BLaER1 treated with 17β-estradiol and CSF1 and Interleukin-3, amounts not matched to agents 10 nM and 100 nM (cell line): ENCODE data around the gene CAPN2.
"Not testable (repeated sequence)": the region's sequence is repeated elsewhere in the genome, so short reads cannot be mapped to it uniquely, and the experiment has no call there.

Source experiments
- H3K27ac ChIP-seq, 11 experiments: shearing (Covaris generic); formaldehyde crosslinking; 2 replicates each; pipeline ENCODE4 v1.8.1; 2022
- H3K27me3 ChIP-seq, 11 experiments: shearing (Covaris generic); formaldehyde crosslinking; 2 replicates each; pipeline ENCODE4 v1.8.1; 2022
- H3K36me3 ChIP-seq, 11 experiments: shearing (Covaris generic); formaldehyde crosslinking; 2 replicates each; pipeline ENCODE4 v1.8.1; 2022
- H3K4me1 ChIP-seq, 10 experiments: shearing (Covaris generic); formaldehyde crosslinking; 2 replicates each; pipeline ENCODE4 v1.8.1; 2022
- H3K4me2 ChIP-seq, 11 experiments: shearing (Covaris generic); formaldehyde crosslinking; 2 replicates each; pipeline ENCODE4 v1.8.1; 2022
- H3K4me3 ChIP-seq, 10 experiments: shearing (Covaris generic); formaldehyde crosslinking; 2 replicates each; pipeline ENCODE4 v1.8.1; 2022
- H3K9ac ChIP-seq, 11 experiments: shearing (Covaris generic); formaldehyde crosslinking; 2 replicates each; pipeline ENCODE4 v1.8.1; 2022
- H3K9me3 ChIP-seq, 11 experiments: shearing (Covaris generic); formaldehyde crosslinking; replicated peaks in 1 of 11; 2 replicates each; pipeline ENCODE4 v1.8.1; 2022
- H4K20me1 ChIP-seq, 11 experiments: shearing (Covaris generic); formaldehyde crosslinking; 2 replicates each; pipeline ENCODE4 v1.8.1; 2022
- Cebpa-rat ChIP-seq, 11 experiments: shearing (Covaris generic); IDR thresholded peaks; 2 replicates each; pipeline ENCODE4 v1.8.1; 2022

CAPN2 gene

GRCh38 chr1:223792046-223792445, 79.7 kb downstream of the CAPN2 start:
- no peak for TF ChIP-seq Cebpa-rat (IDR thresholded peaks at IDR 0.05)
- H3K4me1 ChIP-seq = peaks cover 0 to 18% (median 5%) of the 10 kb centered on the region in 10 experiments; a peak in 12 of 20 replicates
- no peak overlapping the region for H3K4me3 ChIP-seq
- no peak overlapping the region for H3K4me2 ChIP-seq
- H3K27ac ChIP-seq = no peak overlapping the region
- H4K20me1 ChIP-seq = peaks cover 0 to 58% (median 6%) of the 10 kb centered on the region in 11 experiments; a peak in 10 of 22 replicates
- H3K9ac ChIP-seq = no peak overlapping the region
- H3K36me3 ChIP-seq = peaks cover 84 to 100% (median 96%) of the 10 kb centered on the region in 11 experiments
- H3K9me3 ChIP-seq = no peaks in the 10 kb centered on the region
- H3K27me3 ChIP-seq = no peaks in the 10 kb centered on the region

DNA sequence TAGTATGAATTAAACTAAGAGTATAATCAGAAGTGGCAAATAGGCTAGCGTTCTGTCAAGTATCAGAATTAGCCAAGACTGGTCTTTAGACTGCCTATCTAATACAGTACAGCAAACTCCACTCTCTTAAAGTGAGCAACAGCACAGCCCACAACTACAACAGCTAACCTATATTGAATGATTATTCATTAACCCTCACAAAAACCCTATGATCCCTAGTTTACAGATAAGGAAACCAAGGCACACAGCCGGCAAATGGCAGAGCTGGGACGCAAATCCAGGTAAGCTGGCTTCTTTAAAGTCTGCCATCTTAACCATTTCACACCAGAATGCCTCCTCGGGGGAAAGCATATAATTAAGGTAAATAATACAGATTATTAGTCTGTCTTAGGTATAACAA, 81.4 kb downstream of the CAPN2 start:
- Histone ChIP-seq H3K4me3 (no peak overlapping the region), H3K27ac (no peak overlapping the region), H4K20me1 (peaks cover 0 to 56% (median 11%) of the 10 kb centered on the region in 11 experiments; a peak in 11 of 22 replicates), H3K4me2 (no peak overlapping the region), H3K36me3 (peaks cover 84 to 100% (median 96%) of the 10 kb centered on the region in 11 experiments), H3K27me3 (no peaks in the 10 kb centered on the region), H3K9me3 (no peaks in the 10 kb centered on the region), H3K4me1 (peaks cover 0 to 18% (median 5%) of the 10 kb centered on the region in 10 experiments; a peak in 12 of 20 replicates), H3K9ac (no peak overlapping the region)
- TF ChIP-seq Cebpa-rat (IDR thresholded peaks at IDR 0.05) = no peak

DNA sequence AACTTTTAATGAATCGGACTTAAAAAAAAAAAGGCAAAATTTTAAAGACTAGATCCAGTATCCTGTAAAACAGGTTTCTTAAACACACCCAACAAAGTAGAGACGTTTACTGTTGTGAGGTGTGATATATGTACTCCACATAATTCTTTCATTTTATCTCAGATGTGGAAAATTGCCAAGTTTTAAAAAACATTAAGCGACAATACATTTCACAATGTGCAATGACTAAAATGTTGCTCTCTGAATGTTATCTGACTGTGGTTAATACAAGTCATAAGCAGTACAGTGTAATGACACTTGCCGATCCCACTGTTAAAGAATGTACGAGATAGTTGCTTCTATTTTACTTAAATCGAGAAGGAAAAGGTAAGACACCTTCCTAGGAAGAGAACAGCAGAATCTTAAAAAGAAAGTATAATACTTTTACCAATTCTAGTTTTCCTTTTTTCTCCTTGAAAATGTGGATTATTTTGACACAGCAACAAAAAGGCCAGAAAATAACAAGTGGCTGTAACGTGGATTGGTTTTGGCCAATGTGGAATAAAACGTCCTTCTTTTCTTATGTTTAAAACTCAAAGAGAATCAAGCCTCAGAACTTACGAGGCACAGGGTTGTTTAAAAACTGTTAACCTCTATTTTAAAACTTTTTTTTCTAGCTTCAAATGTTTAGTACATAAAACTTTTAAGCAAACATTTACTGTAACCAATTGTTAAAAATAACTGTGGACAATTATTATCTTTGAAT, 82.0 kb downstream of the CAPN2 start:
- H3K36me3 ChIP-seq = peaks cover 84 to 100% (median 96%) of the 10 kb centered on the region in 11 experiments
- no peak overlapping the region for H3K27ac ChIP-seq
- no peak for TF ChIP-seq Cebpa-rat (IDR thresholded peaks at IDR 0.05)

DNA sequence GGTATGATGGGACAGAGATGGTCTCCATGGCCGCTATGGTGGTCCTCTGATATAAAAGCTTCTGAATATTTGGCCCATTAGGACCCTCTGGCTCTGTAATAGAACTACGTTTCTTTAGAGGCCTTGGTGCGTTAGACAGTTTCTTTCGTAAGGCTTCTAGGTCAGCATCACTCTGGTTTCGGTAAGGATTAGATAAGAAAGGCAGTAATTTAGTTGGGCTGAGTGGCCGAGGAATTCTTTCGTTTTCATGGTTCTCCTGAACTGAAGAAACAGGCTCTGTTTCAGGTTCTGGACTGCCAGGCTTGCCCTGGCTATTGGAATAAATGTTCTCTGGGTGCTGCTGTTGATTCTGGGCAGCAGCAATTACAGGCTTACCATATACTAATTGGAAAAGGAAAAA, 83.9 kb downstream of the CAPN2 start:
- Histone ChIP-seq H3K9me3 (no peaks in the 10 kb centered on the region), H3K36me3 (peaks cover 87 to 100% (median 96%) of the 10 kb centered on the region in 11 experiments), H3K4me3 (no peak overlapping the region), H3K9ac (no peak overlapping the region), H3K27ac (no peak overlapping the region), H3K4me2 (no peak overlapping the region), H3K27me3 (no peaks in the 10 kb centered on the region), H4K20me1 (peaks cover 0 to 63% (median 11%) of the 10 kb centered on the region in 11 experiments; a peak in 11 of 22 replicates), H3K4me1 (peaks cover 0 to 18% (median 5%) of the 10 kb centered on the region in 10 experiments; a peak in 12 of 20 replicates)
- no peak for TF ChIP-seq Cebpa-rat (IDR thresholded peaks at IDR 0.05)

More for the DNA sequence above, 82.0 kb downstream of the CAPN2 start:
- no peaks in the 10 kb centered on the region for H3K27me3 ChIP-seq
- no peak overlapping the region for H3K4me2 ChIP-seq
- no peaks in the 10 kb centered on the region for H3K9me3 ChIP-seq
- no peak overlapping the region for H3K9ac ChIP-seq
- H3K4me3 ChIP-seq = no peak overlapping the region
- peaks cover 0 to 18% (median 5%) of the 10 kb centered on the region in 10 experiments; a peak in 12 of 20 replicates for H3K4me1 ChIP-seq
- peaks cover 0 to 55% (median 11%) of the 10 kb centered on the region in 11 experiments; a peak in 11 of 22 replicates for H4K20me1 ChIP-seq

DNA sequence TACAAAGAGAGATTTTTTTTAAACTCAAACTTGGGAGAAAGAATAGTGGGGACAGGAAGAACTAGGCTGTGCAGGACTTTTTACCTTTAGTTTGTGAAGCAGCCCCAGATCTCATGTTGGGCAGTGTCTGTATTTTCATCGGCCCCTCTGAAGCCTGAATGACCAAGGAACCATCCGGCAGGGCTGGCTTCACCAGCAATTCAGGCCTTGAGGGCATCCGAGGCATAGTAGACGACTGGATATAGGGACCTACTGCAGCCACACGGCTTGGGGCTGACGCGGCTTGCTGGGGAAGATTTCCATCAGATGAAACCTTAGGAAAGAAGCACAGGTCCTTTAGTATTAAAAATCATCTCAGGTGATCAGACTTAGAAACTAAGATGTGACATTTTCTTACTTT, 89.7 kb downstream of the CAPN2 start:
- Histone ChIP-seq H3K9me3 (no peaks in the 10 kb centered on the region), H3K36me3 (peaks cover 97 to 100% (median 100%) of the 10 kb centered on the region in 11 experiments), H4K20me1 (peaks cover 0 to 26% (median 3%) of the 10 kb centered on the region in 11 experiments; a peak in 2 of 22 replicates), H3K9ac (no peak overlapping the region), H3K27ac (no peak overlapping the region), H3K4me2 (no peak overlapping the region), H3K27me3 (no peaks in the 10 kb centered on the region), H3K4me3 (no peak overlapping the region), H3K4me1 (no peaks in the 10 kb centered on the region)
- TF ChIP-seq Cebpa-rat (IDR thresholded peaks at IDR 0.05) = no peak

- no peaks in the 10 kb centered on the region for H3K27me3 ChIP-seq
- H3K4me2 ChIP-seq = no peak overlapping the region
- H3K4me3 ChIP-seq = no peak overlapping the region
- H4K20me1 ChIP-seq = peaks cover 0 to 26% (median 3%) of the 10 kb centered on the region in 11 experiments; a peak in 3 of 22 replicates
- H3K4me1 ChIP-seq = no peaks in the 10 kb centered on the region
- H3K27ac ChIP-seq = no peak overlapping the region
- H3K9ac ChIP-seq = no peak overlapping the region
- no peaks in the 10 kb centered on the region; a peak in 2 of 22 replicates for H3K9me3 ChIP-seq
- H3K36me3 ChIP-seq = peaks cover 96 to 100% (median 99%) of the 10 kb centered on the region in 11 experiments
- no peak for TF ChIP-seq Cebpa-rat (IDR thresholded peaks at IDR 0.05)
These were observed 90.3 kb downstream of the CAPN2 start for GRCh38 chr1:223802602-223803001.

DNA sequence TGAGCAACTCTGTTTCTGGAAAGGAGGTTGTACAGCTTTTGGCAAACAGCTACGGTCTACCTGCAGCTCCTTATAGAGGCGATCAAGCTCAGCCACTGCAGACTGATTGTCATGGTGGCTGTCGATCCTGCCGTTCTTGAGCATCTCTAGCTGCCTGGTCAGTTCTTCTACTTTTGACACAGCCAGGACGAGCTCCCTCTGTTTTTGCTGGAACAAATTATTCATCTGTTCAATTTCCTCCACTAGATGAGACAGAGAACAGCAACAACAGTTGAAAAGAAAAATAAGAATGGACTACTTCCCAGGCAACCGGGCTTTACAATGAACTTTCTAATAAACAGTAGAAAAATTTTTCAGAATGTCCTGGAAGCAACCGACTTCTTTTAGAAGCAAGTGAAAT, 90.9 kb downstream of the CAPN2 start:
- Histone ChIP-seq H3K27ac (no peak overlapping the region), H3K9ac (no peak overlapping the region), H3K27me3 (no peaks in the 10 kb centered on the region), H4K20me1 (peaks cover 0 to 26% (median under 1%) of the 10 kb centered on the region in 11 experiments; a peak in 3 of 22 replicates), H3K4me1 (no peaks in the 10 kb centered on the region), H3K4me3 (no peak overlapping the region), H3K36me3 (peaks cover 96 to 100% (median 99%) of the 10 kb centered on the region in 11 experiments), H3K9me3 (peaks cover 0 to 6% (median 0%) of the 10 kb centered on the region in 11 experiments; a peak in 4 of 22 replicates), H3K4me2 (no peak overlapping the region)
- no peak for TF ChIP-seq Cebpa-rat (IDR thresholded peaks at IDR 0.05)

DNA sequence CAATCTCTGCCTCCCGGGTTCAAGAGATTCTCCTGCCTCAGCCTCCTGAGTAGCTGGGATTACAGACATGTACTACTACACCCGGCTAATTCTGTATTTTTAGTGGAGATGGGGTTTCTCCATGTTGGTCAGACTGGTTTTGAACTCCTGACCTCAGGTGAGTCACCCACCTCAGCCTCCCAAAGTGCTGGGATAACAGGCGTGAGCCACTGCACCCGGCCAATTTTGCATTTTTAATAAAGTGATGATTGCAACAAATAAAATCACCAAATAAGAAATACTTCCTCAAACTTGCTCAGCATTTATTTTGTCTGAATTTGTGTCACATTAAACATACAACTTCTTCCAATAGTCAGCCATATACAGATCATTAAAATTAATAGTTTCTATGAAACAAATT, 97.6 kb downstream of the CAPN2 start:
- not testable (repeated sequence) for H3K27me3 ChIP-seq, H3K9ac ChIP-seq, H3K4me1 ChIP-seq, H3K27ac ChIP-seq, H3K9me3 ChIP-seq, H3K4me3 ChIP-seq, H3K4me2 ChIP-seq
- Histone ChIP-seq H4K20me1 (peaks cover 3 to 39% (median 25%) of the 10 kb centered on the region in 11 experiments; a peak in 19 of 22 replicates), H3K36me3 (peaks cover 79 to 100% (median 92%) of the 10 kb centered on the region in 11 experiments)

- H4K20me1 ChIP-seq = peaks cover 10 to 42% (median 31%) of the 10 kb centered on the region in 11 experiments; a peak in 21 of 22 replicates
- H3K36me3 ChIP-seq = peaks cover 77 to 100% (median 92%) of the 10 kb centered on the region in 11 experiments
- no peak overlapping the region for H3K4me2 ChIP-seq
- TF ChIP-seq Cebpa-rat (IDR thresholded peaks at IDR 0.05) = no peak
- H3K4me1 ChIP-seq = no peaks in the 10 kb centered on the region
- no peaks in the 10 kb centered on the region for H3K27me3 ChIP-seq
- H3K9ac ChIP-seq = no peak overlapping the region
- H3K27ac ChIP-seq = no peak overlapping the region
- no peak overlapping the region for H3K4me3 ChIP-seq
- peaks cover 0 to 7% (median 0%) of the 10 kb centered on the region in 11 experiments; a peak in 4 of 22 replicates for H3K9me3 ChIP-seq
These were observed 98.2 kb downstream of the CAPN2 start for GRCh38 chr1:223810586-223810985.
